ENCODE data around the gene PEMT. TPM values are rescaled to one million over a fixed set of nuclear protein-coding genes. Genes with fewer than 3 reads are reported as not detected.
"Not testable (repeated sequence)": the region's sequence is repeated elsewhere in the genome, so short reads cannot be mapped to it uniquely, and the experiment has no call there.

Gene PEMT, protein sequence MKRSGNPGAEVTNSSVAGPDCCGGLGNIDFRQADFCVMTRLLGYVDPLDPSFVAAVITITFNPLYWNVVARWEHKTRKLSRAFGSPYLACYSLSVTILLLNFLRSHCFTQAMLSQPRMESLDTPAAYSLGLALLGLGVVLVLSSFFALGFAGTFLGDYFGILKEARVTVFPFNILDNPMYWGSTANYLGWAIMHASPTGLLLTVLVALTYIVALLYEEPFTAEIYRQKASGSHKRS
- polyA plus RNA-seq (2013), result 18.3 and 21.5 TPM in 2 replicates

DNA sequence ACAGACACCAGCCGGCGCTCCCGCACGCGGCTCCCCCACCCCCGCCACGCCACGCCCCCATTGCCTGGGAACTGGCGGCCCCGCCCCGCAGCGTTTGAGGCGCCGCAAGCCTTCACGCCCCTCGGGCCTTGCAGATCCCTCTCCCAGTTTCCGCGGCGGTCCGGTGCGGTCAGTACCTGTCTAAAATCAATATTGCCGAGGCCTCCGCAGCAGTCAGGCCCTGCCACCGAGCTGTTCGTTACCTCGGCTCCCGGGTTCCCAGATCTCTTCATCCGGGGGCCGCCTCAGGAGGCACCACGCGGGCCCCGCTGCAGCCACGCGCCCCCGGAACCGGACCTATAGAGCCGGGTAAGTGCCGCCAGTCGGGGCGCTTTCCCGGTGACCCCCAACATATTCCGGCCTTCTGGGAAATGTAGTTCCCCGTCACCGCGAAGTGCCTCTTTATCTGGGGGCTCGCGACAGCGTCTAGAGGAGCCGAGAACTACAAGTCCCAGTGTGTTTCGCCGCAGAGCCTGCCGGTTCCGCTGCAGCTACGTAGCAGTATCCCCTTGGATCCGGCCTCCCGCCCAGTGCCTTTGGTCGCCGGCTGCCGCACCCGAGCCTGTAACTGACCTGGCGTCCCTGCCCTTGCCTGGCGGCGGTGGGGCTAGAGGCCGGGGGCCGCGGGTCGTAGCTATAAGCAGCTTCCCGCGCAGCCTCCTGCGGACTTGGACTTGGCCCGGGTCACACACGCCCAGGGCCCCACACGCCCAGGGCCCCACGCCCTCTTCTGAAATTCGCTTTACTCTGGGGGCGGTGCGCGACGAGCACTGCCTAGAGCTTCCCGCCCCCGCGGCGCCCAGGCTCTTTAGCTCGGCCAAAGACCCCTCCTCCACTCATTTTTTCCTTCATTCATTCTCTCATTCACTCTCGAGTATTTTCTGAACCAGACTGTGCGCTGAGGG lies at the start of gene PEMT:
PEMT (minus strand) TSS at position 354 of the 944 bp plus-strand sequence; CDS start at position 272, 82 bp downstream.
- H3K27me3 ChIP-seq (ENCODE audit: insufficient read depth, low read length), result no peaks in the 10 kb centered on the region
- peak; percentile 96 for DNase-seq
- H3K18ac ChIP-seq (ENCODE audit: low read length), result peak within 1 kb of the TSS; percentile 94
- H3K14ac ChIP-seq (ENCODE audit: low read length), result peak within 1 kb of the TSS; percentile 87
- peak within 1 kb of the TSS; percentile 83 for H2AK5ac ChIP-seq (ENCODE audit: low read length)
- H3K23ac ChIP-seq (ENCODE audit: low read length), result no peak within 1 kb of the TSS
- peak within 1 kb of the TSS; percentile 98 for H4K8ac ChIP-seq (ENCODE audit: low read depth, low read length)
- H2BK5ac ChIP-seq (ENCODE audit: low read depth, low read length, poor library complexity), result peak within 1 kb of the TSS; percentile 86
- peak within 1 kb of the TSS; percentile 90 for H2BK120ac ChIP-seq (ENCODE audit: insufficient read depth, low read length, poor library complexity)
- H3K9ac ChIP-seq (ENCODE audit: low read length), result peak within 1 kb of the TSS; percentile 92
- H4K12ac ChIP-seq (ENCODE audit: low read depth, low read length), result peak within 1 kb of the TSS; percentile 94
- peaks cover 9% of the 10 kb centered on the region for H3K79me1 ChIP-seq (ENCODE audit: low read length)
- peaks cover 10% of the 10 kb centered on the region for H3K79me2 ChIP-seq (ENCODE audit: control insufficient read depth, insufficient read depth, low read length, poor library complexity)
- no peaks in the 10 kb centered on the region for H3K9me3 ChIP-seq (ENCODE audit: insufficient read depth, low read depth, low read length)
- H2BK12ac ChIP-seq (ENCODE audit: low read length), result no peak within 1 kb of the TSS
- peak within 1 kb of the TSS; percentile 87 for H3K4ac ChIP-seq (ENCODE audit: low read depth, low read length)
- no CpG with 5 or more reads among the region's 86 CpGs for WGBS (ENCODE audit: extremely low coverage, insufficient coverage, insufficient read length)
- peak within 1 kb of the TSS; percentile 91 for H3K4me3 ChIP-seq (ENCODE audit: low read depth, low read length)
- peak within 1 kb of the TSS; percentile 64 for H3K27ac ChIP-seq (ENCODE audit: low read depth, low read length)
- no peaks in the 10 kb centered on the region for H3K36me3 ChIP-seq (ENCODE audit: control insufficient read depth in 1 of 2, insufficient read depth in 2 of 2, low read length in 2 of 2)
- peak within 1 kb of the TSS; percentile 80 for H2AFZ ChIP-seq (ENCODE audit: insufficient read depth, low read length, poor library complexity)
- peak within 1 kb of the TSS; percentile 84 for H4K91ac ChIP-seq (ENCODE audit: low read depth, low read length)
- H3K4me2 ChIP-seq (ENCODE audit: low read length), result peak within 1 kb of the TSS; percentile 94
- peaks cover 2 to 10% of the 10 kb centered on the region in 2 experiments for H3K4me1 ChIP-seq (ENCODE audit: control insufficient read depth in 1 of 2, insufficient read depth in 2 of 2, low read length in 2 of 2)

DNA sequence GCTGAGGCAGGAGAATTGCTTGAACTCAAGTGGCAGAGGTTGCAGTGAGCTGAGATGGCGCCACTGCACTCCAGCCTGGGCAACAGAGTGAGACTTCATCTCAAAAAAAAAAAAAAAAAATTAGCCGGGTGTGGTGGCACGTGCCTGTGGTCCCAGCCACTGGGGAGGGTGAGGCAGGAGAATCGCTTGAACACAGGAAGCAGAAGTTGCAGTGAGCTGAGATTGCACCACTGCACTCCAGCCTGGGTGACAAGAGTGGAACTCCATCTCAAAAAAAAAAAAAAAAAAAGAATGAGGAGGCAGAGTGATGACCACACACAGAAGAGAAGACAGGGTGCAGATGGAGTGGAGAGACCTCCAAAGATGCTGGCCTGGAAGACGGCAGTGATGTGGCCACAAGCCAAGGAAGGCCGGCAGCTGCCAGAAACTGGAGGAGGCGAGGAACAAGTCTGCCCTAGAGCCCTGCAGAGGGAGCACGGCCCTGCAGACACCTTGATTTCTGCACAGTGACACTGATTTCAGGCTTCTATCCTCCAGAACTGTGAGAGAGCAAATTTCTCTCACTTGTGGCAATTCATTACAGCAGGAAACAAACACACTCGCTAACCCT lies 48.3 kb upstream of the PEMT start:
- H3K18ac ChIP-seq (ENCODE audit: low read length); H3K4me1 ChIP-seq (ENCODE audit: control insufficient read depth in 1 of 2, insufficient read depth in 2 of 2, low read length in 2 of 2): not testable (repeated sequence)

DNA sequence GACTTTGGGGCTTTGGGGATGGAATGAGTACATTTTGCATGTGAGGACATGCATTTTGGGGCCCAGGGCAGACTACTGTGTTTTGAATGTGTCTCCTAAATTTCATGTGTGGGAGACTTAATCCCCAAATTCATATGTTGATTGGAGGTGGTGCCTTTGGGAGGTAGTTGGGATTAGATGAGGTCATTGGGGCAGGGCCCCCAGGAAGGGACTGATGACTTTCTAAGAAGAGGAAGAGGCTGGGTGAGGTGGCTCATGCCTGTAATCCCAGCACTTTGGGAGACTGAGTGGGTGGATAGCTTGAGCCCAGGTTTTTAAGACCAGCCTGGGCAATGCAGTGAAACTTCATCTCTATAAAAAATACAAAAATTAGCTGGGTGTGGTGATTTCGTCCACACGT lies 47.0 kb upstream of the PEMT start:
- no peaks in the 10 kb centered on the region for H3K36me3 ChIP-seq (ENCODE audit: control insufficient read depth in 1 of 2, insufficient read depth in 2 of 2, low read length in 2 of 2)
- H2AK5ac ChIP-seq (ENCODE audit: low read length), result no peak overlapping the region
- no peak overlapping the region for H2BK12ac ChIP-seq (ENCODE audit: low read length)
- no peak overlapping the region for H2BK120ac ChIP-seq (ENCODE audit: insufficient read depth, low read length, poor library complexity)
- H3K9ac ChIP-seq (ENCODE audit: low read length), result no peak overlapping the region
- no peak overlapping the region for H2BK5ac ChIP-seq (ENCODE audit: low read depth, low read length, poor library complexity)
- no peak overlapping the region for H2AFZ ChIP-seq (ENCODE audit: insufficient read depth, low read length, poor library complexity)
- H4K12ac ChIP-seq (ENCODE audit: low read depth, low read length), result no peak overlapping the region
- no peak overlapping the region for H3K18ac ChIP-seq (ENCODE audit: low read length)
- no peaks in the 10 kb centered on the region for H3K79me2 ChIP-seq (ENCODE audit: control insufficient read depth, insufficient read depth, low read length, poor library complexity)
- H4K8ac ChIP-seq (ENCODE audit: low read depth, low read length), result no peak overlapping the region
- H3K4me1 ChIP-seq (ENCODE audit: control insufficient read depth in 1 of 2, insufficient read depth in 2 of 2, low read length in 2 of 2), result no peaks in the 10 kb centered on the region
- H3K4ac ChIP-seq (ENCODE audit: low read depth, low read length), result no peak overlapping the region
- H3K27me3 ChIP-seq (ENCODE audit: insufficient read depth, low read length), result no peaks in the 10 kb centered on the region
- no peak overlapping the region for H3K27ac ChIP-seq (ENCODE audit: low read depth, low read length)
- H3K4me2 ChIP-seq (ENCODE audit: low read length), result no peak overlapping the region
- H3K4me3 ChIP-seq (ENCODE audit: low read depth, low read length), result no peak overlapping the region
- no peak for DNase-seq
- H3K14ac ChIP-seq (ENCODE audit: low read length), result no peak overlapping the region
- no peaks in the 10 kb centered on the region for H3K79me1 ChIP-seq (ENCODE audit: low read length)
- H3K9me3 ChIP-seq (ENCODE audit: insufficient read depth, low read depth, low read length), result no peaks in the 10 kb centered on the region
- H3K23ac ChIP-seq (ENCODE audit: low read length), result no peak overlapping the region
- no peak overlapping the region for H4K91ac ChIP-seq (ENCODE audit: low read depth, low read length)
- no CpG with 5 or more reads among the region's 2 CpGs for WGBS (ENCODE audit: extremely low coverage, insufficient coverage, insufficient read length)

More for the DNA sequence above, 48.3 kb upstream of the PEMT start:
- no CpG with 5 or more reads among the region's 9 CpGs for WGBS (ENCODE audit: extremely low coverage, insufficient coverage, insufficient read length)
- H2AFZ ChIP-seq (ENCODE audit: insufficient read depth, low read length, poor library complexity); H3K4me2 ChIP-seq (ENCODE audit: low read length); H3K27me3 ChIP-seq (ENCODE audit: insufficient read depth, low read length); H3K23ac ChIP-seq (ENCODE audit: low read length); H3K9ac ChIP-seq (ENCODE audit: low read length); H3K14ac ChIP-seq (ENCODE audit: low read length); H3K4me3 ChIP-seq (ENCODE audit: low read depth, low read length); H2BK5ac ChIP-seq (ENCODE audit: low read depth, low read length, poor library complexity); H3K79me1 ChIP-seq (ENCODE audit: low read length); H2BK12ac ChIP-seq (ENCODE audit: low read length); H4K12ac ChIP-seq (ENCODE audit: low read depth, low read length); DNase-seq; H3K79me2 ChIP-seq (ENCODE audit: control insufficient read depth, insufficient read depth, low read length, poor library complexity); H4K91ac ChIP-seq (ENCODE audit: low read depth, low read length); H2AK5ac ChIP-seq (ENCODE audit: low read length); H3K36me3 ChIP-seq (ENCODE audit: control insufficient read depth in 1 of 2, insufficient read depth in 2 of 2, low read length in 2 of 2); H4K8ac ChIP-seq (ENCODE audit: low read depth, low read length); H2BK120ac ChIP-seq (ENCODE audit: insufficient read depth, low read length, poor library complexity); H3K4ac ChIP-seq (ENCODE audit: low read depth, low read length); H3K27ac ChIP-seq (ENCODE audit: low read depth, low read length); H3K9me3 ChIP-seq (ENCODE audit: insufficient read depth, low read depth, low read length): not testable (repeated sequence)

- Histone ChIP-seq H3K79me1 (ENCODE audit: low read length) (no peaks in the 10 kb centered on the region), H3K4me1 (ENCODE audit: control insufficient read depth in 1 of 2, insufficient read depth in 2 of 2, low read length in 2 of 2) (no peaks in the 10 kb centered on the region), H3K9me3 (ENCODE audit: insufficient read depth, low read depth, low read length) (no peaks in the 10 kb centered on the region), H2AFZ (ENCODE audit: insufficient read depth, low read length, poor library complexity) (no peak overlapping the region), H4K91ac (ENCODE audit: low read depth, low read length) (no peak overlapping the region), H3K4ac (ENCODE audit: low read depth, low read length) (no peak overlapping the region), H2BK120ac (ENCODE audit: insufficient read depth, low read length, poor library complexity) (no peak overlapping the region), H3K9ac (ENCODE audit: low read length) (no peak overlapping the region), H3K27me3 (ENCODE audit: insufficient read depth, low read length) (no peaks in the 10 kb centered on the region), H3K4me2 (ENCODE audit: low read length) (no peak overlapping the region), H3K18ac (ENCODE audit: low read length) (no peak overlapping the region), H4K8ac (ENCODE audit: low read depth, low read length) (no peak overlapping the region), H2BK12ac (ENCODE audit: low read length) (no peak overlapping the region), H3K36me3 (ENCODE audit: control insufficient read depth in 1 of 2, insufficient read depth in 2 of 2, low read length in 2 of 2) (no peaks in the 10 kb centered on the region), H3K23ac (ENCODE audit: low read length) (no peak overlapping the region), H3K14ac (ENCODE audit: low read length) (no peak overlapping the region), H2BK5ac (ENCODE audit: low read depth, low read length, poor library complexity) (no peak overlapping the region), H3K4me3 (ENCODE audit: low read depth, low read length) (no peak overlapping the region), H3K79me2 (ENCODE audit: control insufficient read depth, insufficient read depth, low read length, poor library complexity) (no peaks in the 10 kb centered on the region), H2AK5ac (ENCODE audit: low read length) (no peak overlapping the region), H3K27ac (ENCODE audit: low read depth, low read length) (no peak overlapping the region), H4K12ac (ENCODE audit: low read depth, low read length) (no peak overlapping the region)
- WGBS (ENCODE audit: extremely low coverage, insufficient coverage, insufficient read length), result no CpG with 5 or more reads among the region's 5 CpGs
- DNase-seq, result no peak
These were observed 44.9 kb upstream of the PEMT start for GRCh38 chr17:17636272-17636885.
